Sciatic nerve (tissue), 2 donors: ENCODE data around the gene OR6S1. TPM values are rescaled to one million over a fixed set of nuclear protein-coding genes. Genes with fewer than 3 reads are reported as not detected.

Experiments used
- ATAC-seq: fragments of 200-7000 bp; cut with Tn5 transposase; one replicate; pipeline ENCODE4 v1.9.1; 2020; ENCODE audit warnings: mild to moderate bottlenecking, moderate library complexity
- DNase-seq: peaks from one replicate; pipeline ENCODE4 v3.0.0-alpha.2; 2020; ENCODE audit warnings: low spot score
- intact Hi-C: fragments of 100-400 bp; cut with DNase I; formaldehyde crosslinking; loops from one replicate; pipeline ENCODE4 v1.14.2; 2022
- total RNA-seq: library from RNA; stranded (reverse); fragmentation: NEBNext Ultra II Directional; extraction: Animal tissue kit (Norgen Biotek cat#: 25700); gene quantifications from one replicate; pipeline ENCODE4 v1.2.1, GENCODE V29; 2021
- donor health status: DM: no; HTN: no; CAD: no.
- donor health status: DM: no; HTN: no; CAD: no.

Gene OR6S1, protein sequence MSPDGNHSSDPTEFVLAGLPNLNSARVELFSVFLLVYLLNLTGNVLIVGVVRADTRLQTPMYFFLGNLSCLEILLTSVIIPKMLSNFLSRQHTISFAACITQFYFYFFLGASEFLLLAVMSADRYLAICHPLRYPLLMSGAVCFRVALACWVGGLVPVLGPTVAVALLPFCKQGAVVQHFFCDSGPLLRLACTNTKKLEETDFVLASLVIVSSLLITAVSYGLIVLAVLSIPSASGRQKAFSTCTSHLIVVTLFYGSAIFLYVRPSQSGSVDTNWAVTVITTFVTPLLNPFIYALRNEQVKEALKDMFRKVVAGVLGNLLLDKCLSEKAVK
- not detected for total RNA-seq

DNA sequence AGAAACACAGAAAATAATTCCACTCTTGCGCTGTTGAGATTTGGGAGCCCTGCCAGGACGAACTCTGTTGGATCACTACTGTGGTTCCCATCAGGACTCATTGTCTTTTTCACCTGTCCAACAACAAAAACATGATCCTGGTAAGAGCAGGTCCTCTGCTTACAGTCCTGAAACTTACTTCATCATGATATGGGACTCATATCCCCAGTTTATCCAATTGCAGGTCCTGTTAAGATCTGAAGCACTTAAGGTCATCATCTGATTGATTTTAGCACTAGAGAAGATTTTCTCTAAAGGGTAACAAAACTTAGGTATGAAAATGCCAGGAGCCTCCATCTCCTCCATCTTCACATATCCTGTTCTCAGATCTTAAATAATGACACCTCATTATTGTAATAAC, at the start of gene OR6S1:
TSS of gene OR6S1 (minus strand) at position 101 of the 400 bp plus-strand sequence. CDS start at position 101, 0 bp downstream.
- DNase-seq, result no peak
- ATAC-seq, result no peak
- intact Hi-C loops, result no loop called here

DNA sequence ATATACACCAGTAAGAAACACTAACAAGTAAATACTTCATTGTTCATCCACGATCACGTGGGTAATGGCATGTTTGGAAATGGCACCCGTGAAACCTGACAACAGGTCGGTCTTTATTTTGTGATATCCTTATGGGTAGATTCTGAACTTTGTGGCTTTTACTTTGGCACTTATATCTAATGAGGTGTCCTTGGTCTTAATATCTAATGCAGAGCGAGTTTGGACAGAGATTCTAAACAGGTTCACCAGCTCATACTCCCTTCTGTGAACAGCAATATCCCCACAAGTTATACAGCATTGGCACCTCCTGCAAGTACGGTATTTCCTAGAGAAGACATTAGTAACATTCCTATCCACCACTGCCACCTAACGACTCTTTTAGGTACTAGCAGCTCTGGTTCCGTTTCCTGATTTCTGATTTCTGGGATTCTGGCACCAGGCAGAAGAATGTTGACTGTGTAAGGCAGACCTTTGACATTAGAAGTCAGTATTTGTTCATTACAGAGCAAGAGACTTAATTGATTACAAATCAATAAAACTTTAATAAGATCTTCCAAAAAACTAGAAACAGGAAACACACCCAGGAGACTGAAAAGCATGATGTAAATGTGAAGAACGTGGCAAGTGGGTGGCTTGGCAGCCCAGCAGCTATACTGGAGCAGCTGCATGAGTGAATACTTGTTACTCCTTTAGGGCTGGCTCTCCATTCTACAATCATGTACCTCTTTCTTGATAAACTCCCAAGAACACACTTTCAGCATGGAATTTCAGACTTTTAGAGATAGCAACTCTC, 49.6 kb upstream of the OR6S1 start:
- ATAC-seq (peak; percentile 80), DNase-seq (no peak)
- intact Hi-C loops, result loop anchor here (10.0 kb wide), 2 partner anchors 156 to 356 kb away; partner anchors contain the start of gene CCNB1IP1

DNA sequence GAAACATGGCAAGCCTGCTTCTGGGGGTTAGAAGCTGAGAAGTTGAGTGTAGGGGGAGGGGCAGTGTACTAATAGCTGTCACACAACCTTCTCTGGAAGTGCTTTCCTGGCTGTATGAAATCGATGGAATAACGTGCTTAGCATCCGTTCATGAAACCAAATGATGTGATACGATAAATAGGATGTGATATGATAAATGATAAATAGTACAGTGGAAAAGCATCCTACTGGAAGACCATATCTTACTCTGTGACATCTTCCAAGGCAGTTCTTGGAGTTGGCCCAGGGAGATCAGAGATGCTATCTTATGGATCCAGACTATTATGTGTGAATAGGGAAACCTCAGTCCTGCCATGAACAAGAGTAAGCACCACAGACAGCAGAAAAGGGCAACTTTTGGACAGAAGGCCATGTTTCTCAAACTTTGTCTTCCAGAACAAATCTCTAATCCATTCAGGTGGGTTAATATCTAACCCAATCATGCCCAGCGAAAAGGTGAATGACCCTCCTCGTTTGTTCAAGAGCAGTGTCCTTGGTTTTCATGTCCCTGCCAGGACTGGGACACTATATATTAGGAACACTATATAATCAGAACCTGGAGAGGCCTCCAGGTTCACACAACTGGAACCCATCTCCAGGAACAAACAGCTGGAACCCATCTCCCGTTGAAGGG, 46.8 kb upstream of the OR6S1 start, which contains the start of gene ANG:
TSS of gene ANG (plus strand) at position 598 of the 673 bp plus-strand sequence. CDS start 4,801 bp downstream, outside the sequence.
- DNase-seq, result no peak
- ATAC-seq, result no peak

DNA sequence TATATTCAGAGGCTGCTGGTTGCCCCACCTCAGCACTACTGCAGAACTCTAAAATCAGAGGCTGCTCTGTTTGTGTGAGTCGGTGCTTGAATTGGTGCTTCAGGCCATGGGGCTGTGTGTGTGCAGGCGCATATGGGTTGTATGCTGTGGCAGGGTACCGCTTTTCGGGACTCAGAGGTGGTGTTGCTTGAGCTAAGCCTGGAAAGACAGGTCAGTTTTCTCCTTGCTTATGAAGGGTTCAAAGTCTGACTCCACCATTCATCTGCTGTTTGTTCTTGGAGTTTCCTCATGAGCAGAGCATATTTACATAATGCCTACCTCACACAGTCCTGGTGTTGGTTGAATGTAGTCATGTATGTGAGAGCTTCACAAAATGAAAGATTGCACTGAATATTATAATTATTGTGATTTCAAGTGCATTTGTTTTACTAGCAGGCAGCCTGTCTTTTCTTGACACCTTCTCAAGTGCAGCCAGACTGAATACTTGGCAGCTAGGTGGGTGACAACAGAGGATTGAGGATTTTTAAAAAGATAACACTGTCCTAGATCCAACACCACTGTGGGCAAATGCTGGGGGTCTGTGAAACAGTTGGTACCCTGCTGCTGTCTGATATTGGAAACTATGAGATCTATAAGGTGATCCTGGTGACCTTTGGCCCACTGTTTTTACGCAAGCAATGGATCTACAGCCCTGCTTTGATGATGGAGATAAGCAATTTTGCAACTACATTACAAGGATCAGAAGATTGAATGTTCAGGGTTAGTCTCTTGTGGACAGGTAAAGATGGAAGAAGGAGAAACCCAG, 46.1 kb upstream of the OR6S1 start:
- intact Hi-C loops, result loop anchor here (5.0 kb wide), 1 partner anchor 75 kb away; no protein-coding TSS in a partner anchor
- DNase-seq, result no peak
- no peak for ATAC-seq

More for the DNA sequence above, 46.8 kb upstream of the OR6S1 start, which contains the start of gene ANG:
- intact Hi-C loops, result loop anchor here (5.0 kb wide), 1 partner anchor 76 kb away; no protein-coding TSS in a partner anchor

DNA sequence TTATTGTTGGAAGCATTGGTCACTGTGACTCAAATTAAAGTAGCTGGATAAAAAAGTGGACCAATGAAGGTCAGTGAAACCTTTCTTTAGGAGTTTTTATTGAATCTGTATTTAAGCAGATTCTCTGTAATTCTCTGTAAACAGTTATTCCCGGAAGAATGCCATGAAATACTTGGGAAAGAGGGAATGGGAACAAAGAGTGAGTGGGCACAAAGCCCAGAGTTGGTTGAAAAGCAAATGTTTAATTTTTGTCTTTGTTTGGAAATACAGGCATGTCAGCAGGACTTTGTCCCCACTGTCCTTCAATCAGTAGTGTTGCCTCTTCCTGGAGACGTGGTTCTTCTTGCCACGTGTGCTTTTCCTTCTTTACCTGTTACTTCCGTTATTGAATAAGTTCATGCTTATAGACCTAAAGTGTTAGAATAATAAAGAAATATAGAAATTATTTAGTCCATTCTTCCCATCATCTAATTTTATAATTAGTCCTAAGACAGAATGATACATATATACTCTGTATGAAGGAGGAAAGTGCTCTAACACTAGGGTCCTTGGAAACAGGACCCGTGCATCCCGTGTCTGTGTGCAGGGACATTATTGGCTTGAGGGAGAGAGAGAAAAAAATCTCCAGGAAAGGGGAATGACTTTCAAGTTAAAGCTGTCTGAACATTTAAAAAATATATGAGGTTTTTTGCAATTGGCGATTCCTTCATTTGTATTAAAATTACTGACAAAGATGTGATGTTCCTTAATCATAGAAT, 45.1 kb upstream of the OR6S1 start:
- DNase-seq, result no peak
- intact Hi-C loops, result loop anchor here (5.0 kb wide), 1 partner anchor 74 kb away; no protein-coding TSS in a partner anchor

DNA sequence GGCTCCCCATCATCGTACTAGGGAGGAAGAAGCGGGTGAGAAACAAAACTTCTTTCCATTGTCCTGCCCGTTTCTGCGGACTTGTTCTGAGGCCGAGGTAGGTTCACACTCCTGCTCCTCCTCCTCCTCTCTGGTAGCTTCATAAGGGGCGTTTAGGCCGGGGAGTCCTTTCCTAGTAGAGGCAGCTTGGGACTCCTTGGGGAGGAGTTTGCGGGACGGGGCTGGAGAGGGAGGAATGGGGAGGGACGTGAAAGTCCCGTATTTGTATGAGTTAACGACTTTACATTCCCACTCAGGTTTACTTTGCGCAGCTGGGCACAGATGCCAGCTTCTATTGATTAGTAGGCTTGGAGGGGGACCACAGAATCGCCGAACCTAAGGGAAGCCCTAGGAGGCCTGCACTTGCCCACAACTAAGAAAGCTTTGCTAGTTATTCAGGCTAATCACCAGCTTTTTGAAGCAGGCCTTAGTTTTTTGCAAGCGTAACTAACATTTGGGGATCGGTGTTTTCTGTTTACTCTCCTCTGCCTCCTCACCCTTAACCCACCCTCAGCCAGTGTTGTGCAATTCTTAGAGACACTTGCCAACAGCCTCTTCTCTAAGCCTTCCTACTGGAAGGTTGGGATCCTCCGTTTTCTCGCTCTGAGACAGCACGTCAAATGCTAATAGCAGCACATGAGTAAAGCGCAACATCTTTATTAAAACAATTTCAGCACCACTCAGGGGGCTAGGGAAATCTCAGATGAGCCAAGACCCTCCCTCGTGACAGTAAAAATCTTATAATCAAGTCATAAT, 43.4 kb upstream of the OR6S1 start:
- intact Hi-C loops, result loop anchor here (5.0 kb wide), 1 partner anchor 73 kb away; no protein-coding TSS in a partner anchor
- DNase-seq, result no peak
- ATAC-seq, result peak; percentile 43

More for the DNA sequence above, 45.1 kb upstream of the OR6S1 start:
- no peak for ATAC-seq

DNA sequence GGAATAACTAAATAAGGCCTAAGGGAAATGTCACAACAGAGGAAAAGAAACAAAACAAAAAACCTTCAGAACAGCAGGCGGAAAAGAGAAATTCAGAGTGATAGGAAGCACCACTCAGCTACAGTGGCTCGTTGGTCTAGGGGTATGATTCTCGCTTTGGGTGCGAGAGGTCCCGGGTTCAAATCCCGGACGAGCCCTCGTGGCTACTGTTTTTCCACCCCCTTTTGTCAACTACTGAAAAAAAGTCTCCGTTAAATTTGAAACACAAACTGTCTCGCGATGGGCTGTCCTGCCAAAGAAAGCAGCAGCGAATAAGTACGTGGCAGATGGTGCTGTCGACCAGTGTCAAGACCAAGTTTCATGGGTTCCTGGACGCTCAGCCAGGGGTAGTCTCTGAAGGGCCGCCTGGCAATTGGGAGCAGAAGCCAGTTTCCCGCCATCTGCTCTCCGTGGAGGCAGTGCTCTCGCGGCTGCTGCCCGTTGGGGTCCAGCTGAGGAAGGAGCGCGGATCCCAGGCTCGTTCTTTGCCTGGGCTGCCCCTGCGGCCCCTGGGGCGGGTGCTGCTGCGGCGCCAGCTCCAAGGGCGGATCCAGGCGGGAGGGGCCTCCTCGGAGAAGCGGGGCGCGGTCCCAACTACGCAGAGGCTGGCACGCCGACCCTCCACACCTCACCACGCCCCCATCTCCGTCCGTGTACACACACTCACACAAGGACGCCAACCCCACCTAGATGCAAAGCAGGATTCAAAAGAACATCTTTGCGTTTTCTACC, 42.6 kb upstream of the OR6S1 start, which contains the start of gene RNASE4:
TSS of gene RNASE4 (plus strand) at position 670 of the 771 bp plus-strand sequence. CDS start 14,812 bp downstream, outside the sequence.
- intact Hi-C loops, result no loop called here

DNA sequence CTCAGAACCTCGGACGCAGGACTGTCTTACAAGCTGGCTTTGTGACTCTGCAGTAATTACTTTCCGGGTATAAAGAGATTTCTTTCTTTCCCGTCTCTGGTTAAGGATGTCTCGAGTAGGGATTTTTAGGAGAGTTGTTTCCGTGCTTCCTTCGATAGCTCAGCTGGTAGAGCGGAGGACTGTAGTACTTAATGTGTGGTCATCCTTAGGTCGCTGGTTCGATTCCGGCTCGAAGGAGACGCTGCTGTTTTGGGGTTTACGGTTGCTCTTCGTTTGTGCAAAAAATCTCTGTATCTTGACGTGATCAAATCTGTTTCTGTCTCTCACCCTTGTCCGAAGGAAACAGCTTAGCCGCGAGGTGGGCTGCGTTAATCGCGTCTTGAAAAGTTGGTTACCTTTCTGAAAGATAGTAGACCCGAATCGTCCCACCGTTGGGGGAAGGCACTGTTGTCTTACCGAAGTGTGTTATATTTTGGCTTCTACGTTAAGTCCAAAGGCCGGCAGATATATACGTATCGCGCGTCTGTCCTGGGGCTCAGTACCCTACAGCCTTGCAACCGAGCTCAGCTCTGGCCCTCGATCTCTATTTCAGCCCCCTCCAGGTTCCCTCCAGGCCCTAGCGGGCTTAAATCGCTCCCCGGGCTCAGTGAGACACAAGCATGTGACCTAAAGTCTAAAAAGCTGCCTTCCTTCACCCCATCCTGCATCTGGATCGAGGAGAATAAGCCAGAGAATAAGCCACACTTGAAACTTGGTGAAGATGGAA, 41.8 kb upstream of the OR6S1 start:
- intact Hi-C loops, result no loop called here
- peak; percentile 86 for DNase-seq
- ATAC-seq, result peak; percentile 70

More for the DNA sequence above, 42.6 kb upstream of the OR6S1 start, which contains the start of gene RNASE4:
- peak; percentile 77 for ATAC-seq
- DNase-seq, result peak; percentile 92

DNA sequence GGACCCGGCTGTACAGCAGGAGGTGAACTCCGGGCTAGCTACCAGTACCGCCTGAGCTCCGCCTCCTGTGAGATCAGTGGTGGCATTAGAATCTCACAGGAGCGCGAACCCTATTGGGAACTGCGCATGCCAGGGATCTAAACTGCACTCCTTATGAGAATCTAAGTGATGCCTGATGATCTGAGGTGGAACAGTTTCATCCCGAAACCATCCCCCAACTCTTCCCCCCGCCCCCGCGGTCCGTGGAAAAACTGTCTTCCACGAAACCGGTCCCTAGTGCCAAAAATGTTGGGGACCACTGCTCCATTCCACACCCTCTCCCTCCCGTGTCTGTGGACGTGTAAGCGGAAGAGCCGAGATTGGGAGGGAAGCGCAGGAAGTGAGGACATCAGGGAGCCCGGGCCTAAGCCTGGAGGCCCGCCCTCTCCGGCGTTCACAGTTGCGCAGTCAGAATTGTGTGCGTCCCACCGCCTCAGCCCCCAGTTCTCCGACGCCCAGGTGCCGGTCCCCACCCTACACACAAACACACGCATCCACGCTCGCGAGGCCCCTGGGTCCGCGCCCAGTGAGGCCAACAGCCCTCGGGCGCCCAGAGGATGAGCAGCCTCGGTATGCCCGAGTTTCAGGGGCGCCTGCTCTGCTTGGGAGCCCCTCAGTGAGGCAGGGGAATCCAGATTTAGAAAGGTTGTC, 41.1 kb upstream of the OR6S1 start:
- peak; percentile 93 for ATAC-seq
- DNase-seq, result peak; percentile 94
- intact Hi-C loops, result no loop called here

DNA sequence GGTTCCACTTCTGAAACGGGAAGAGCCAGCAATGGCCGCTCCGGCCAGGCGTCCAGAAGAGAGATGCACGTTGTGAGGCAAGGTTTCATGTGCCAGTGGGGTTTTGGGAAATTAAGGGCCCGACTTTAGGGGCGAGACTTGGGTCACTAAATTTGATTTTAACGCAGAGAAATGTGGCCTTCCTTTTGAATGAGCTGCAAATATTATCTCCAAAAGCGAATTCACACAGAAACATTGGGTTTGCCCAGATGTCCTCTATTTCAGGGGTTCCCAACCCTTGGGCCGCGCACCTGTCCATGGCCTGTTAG, 40.6 kb upstream of the OR6S1 start:
- intact Hi-C loops, result no loop called here
- no peak for ATAC-seq
- DNase-seq, result peak; percentile 72

DNA sequence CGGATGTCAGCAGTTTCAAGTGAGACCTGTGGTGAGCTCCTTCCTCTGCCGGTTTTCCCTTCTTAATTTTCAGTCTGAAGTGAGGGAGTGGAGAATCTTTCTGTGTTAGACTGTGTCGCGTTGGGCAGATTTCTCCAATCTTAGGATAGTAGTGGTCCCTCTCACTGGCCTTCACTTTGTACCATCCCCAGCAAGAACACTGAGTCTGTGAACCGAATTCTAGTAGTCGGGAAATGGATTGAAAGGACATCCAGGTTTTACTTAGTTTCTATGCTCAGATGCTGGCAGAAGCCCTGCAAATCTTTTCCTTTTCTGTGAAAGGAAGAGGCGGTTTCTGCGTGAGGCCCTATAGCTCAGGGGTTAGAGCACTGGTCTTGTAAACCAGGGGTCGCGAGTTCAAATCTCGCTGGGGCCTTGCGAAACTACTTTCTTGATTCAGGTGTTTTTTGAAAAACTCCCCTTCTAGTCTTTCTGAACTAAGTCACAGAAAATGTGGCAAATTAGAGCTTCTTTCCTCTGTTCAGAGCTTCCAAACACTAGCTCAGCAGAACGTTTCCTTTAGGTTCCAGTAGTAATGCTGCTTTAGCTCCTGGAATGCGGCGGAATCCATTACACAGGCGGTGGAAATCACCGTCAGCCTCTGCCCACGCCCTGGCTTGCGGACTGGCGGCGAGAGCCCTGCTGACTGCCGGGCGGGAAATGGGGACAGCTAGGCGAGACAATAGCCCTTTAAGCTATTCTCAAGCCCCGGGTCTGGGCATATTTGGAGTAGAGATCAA, 40.0 kb upstream of the OR6S1 start:
- intact Hi-C loops, result no loop called here
- ATAC-seq (peak; percentile 62), DNase-seq (peak; percentile 91)

DNA sequence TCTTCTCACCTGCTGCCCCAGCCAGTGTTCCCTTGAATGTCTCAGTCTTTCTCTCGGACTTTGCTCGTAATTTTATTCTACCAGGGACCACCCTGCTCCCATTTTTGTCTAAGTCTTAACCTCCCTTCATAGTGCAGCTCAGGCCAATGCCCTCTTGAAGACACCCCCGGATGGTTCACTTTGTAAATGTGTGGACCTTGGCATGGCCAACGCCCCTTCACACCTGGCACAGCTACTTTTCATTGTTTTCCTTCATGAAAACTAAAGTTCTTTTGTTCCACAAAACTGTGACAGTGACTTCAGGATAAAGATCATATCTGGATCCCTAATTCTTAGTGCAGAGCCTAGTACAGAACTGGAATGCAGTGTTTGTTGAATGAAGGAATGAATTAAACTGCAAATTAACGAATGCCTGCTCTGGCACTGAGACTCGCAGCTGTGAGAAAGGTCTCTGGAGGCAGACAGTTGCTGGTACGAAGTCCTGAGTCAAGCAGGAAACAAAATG, 39.4 kb upstream of the OR6S1 start:
- no peak for DNase-seq
- intact Hi-C loops, result no loop called here
- ATAC-seq, result no peak

DNA sequence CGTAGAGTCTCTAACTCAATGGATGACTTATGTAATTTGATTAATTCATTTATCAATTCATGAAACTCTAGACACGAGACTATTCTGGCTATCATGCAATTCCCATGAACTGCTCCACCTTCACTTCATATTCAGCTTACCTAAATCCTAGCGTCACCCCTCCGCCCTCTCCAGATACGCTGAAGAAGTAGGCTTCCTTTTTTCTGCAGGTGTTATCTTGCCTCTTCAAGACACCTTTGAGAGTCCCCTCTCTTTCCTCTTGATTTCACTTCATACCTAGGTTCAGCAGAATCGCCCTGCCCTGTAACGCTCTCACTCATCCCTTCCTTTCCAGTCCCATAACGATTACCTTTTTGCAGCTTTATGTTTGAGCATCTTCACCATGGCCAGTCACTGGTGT, 38.9 kb upstream of the OR6S1 start:
- DNase-seq, result no peak
- intact Hi-C loops, result no loop called here
- ATAC-seq, result no peak

DNA sequence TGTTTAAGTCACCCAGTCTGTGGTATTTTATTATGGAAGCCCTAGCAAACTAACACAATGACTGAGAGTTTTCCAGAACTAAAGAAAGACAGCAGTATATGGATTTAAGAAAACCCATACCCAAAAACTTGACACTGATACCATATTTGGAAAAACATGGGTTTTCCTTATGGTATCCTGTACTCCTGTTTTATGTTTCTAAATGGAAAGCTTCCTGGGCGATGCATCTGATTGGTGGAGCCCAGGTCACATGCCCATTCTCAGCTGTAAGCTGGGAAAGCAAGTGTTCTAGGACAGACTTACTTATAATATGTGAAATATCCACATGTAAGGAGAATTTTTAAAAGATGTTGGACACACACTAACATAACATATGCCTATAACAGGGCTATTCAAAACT, 38.4 kb upstream of the OR6S1 start:
- intact Hi-C loops, result no loop called here
- DNase-seq, result no peak
- no peak for ATAC-seq
